ENCODE data around the gene TRIM14.

TRIM14 gene

GRCh38 chr9:98108531-98109031 is 10.4 kb downstream of the TRIM14 start:
- peaks cover 10% of the 10 kb centered on the region for H3K36me3 ChIP-seq (replicated peaks)
- no peak for DNase-seq (ENCODE audit: low spot score in 2 of 2)
- no peaks in the 10 kb centered on the region for H3K27me3 ChIP-seq (ENCODE audit: low read depth)
- no peak overlapping the region for H3K4me3 ChIP-seq
- H3K4me1 ChIP-seq: no peaks in the 10 kb centered on the region
- no peaks in the 10 kb centered on the region for H3K9me3 ChIP-seq
- in situ Hi-C loops (cut with MboI; ENCODE audit: low sequenced_read_pairs): no loop called here

- no peaks in the 10 kb centered on the region for H3K4me1 ChIP-seq
- H3K9me3 ChIP-seq: no peaks in the 10 kb centered on the region
- no peak for DNase-seq (ENCODE audit: low spot score in 2 of 2)
- no peaks in the 10 kb centered on the region for H3K27me3 ChIP-seq (ENCODE audit: low read depth)
- no peak overlapping the region for H3K4me3 ChIP-seq
- peaks cover 10% of the 10 kb centered on the region for H3K36me3 ChIP-seq (replicated peaks)
- in situ Hi-C loops (cut with MboI; ENCODE audit: low sequenced_read_pairs): no loop called here
These were observed 11.1 kb downstream of the TRIM14 start for GRCh38 chr9:98107926-98108325.

DNA sequence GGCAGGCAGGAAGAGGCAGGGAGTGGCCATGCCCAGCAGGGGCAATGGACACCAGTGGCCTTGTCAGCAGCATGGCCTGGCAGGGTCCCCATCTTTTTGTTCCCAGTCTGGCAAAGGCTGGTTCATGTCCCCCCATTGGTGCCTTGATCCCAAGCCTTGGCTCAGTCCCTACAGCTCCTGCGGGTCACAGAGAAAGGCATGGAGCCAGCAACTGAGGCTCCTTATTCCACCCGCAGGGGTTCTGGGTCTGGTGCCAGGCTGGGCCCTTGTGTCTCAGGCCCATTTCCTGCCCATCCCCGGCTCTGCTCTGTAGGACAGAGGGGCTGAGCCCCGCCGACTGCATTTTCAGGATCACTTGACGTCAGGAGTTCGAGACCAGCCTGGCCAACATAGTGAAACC is 14.0 kb downstream of the TRIM14 start:
- Histone ChIP-seq H3K36me3 (replicated peaks) (peaks cover 11% of the 10 kb centered on the region), H3K4me1 (no peaks in the 10 kb centered on the region), H3K4me3 (no peak overlapping the region), H3K27me3 (ENCODE audit: low read depth) (no peaks in the 10 kb centered on the region), H3K9me3 (no peaks in the 10 kb centered on the region)
- no peak for DNase-seq (ENCODE audit: low spot score in 2 of 2)
- in situ Hi-C loops (cut with MboI; ENCODE audit: low sequenced_read_pairs): no loop called here

GRCh38 chr9:98104445-98104881 is 14.6 kb downstream of the TRIM14 start:
- in situ Hi-C loops (cut with MboI; ENCODE audit: low sequenced_read_pairs): no loop called here
- DNase-seq (ENCODE audit: low spot score in 2 of 2): no peak
- Histone ChIP-seq H3K27me3 (ENCODE audit: low read depth) (no peaks in the 10 kb centered on the region), H3K4me3 (no peak overlapping the region), H3K36me3 (replicated peaks) (peaks cover 10% of the 10 kb centered on the region), H3K4me1 (no peaks in the 10 kb centered on the region), H3K9me3 (no peaks in the 10 kb centered on the region)

- no peaks in the 10 kb centered on the region for H3K4me1 ChIP-seq
- no peaks in the 10 kb centered on the region for H3K9me3 ChIP-seq
- no peak overlapping the region for H3K4me3 ChIP-seq
- peaks cover 14% of the 10 kb centered on the region for H3K36me3 ChIP-seq (replicated peaks)
- no peak for DNase-seq (ENCODE audit: low spot score in 2 of 2)
- in situ Hi-C loops (cut with MboI; ENCODE audit: low sequenced_read_pairs): no loop called here
- H3K27me3 ChIP-seq (ENCODE audit: low read depth): no peaks in the 10 kb centered on the region
These were observed 17.2 kb downstream of the TRIM14 start for GRCh38 chr9:98101868-98102273.

DNA sequence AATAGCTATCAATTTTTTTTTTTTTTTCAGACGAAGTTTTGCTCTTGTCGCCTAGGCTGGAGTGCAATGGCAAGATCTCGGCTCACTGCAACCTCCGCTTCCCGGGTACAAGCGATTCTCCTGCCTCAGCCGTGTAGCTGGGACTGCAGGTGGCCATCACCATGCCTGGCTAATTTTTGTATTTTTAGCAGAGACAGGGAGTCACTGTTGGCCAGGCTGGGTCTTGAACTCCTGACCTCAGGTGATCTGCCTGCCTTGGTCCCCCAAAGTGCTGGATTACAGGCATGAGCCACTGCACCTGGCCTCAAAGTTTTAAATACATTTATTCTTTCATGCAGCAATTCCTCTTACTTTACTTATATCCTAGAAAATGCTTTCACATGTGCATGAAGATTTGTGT is 17.6 kb downstream of the TRIM14 start:
- no peaks in the 10 kb centered on the region for H3K4me1 ChIP-seq
- no peak for DNase-seq (ENCODE audit: low spot score in 2 of 2)
- H3K27me3 ChIP-seq (ENCODE audit: low read depth): no peaks in the 10 kb centered on the region
- peaks cover 16% of the 10 kb centered on the region for H3K36me3 ChIP-seq (replicated peaks)
- no peak overlapping the region for H3K4me3 ChIP-seq
- in situ Hi-C loops (cut with MboI; ENCODE audit: low sequenced_read_pairs): no loop called here
- H3K9me3 ChIP-seq: no peaks in the 10 kb centered on the region

DNA sequence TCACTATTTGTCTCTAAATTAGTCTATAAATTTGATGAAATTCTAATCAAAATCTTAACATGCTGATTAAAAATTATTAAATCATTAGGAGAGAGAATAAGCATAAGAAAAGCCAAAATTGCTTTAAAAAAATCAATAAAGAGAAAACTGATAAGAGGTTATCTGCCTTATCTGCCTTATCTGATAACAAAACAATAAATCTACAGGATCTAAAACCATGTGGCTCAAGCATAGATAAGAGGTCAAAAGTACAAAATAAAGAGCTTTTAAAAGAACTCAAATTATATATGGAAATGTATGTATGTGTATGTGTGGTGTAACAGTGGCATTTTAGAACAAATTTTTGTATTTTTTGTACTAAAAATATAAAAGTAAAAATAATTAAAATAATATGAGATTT is 18.6 kb downstream of the TRIM14 start:
- in situ Hi-C loops (cut with MboI; ENCODE audit: low sequenced_read_pairs): no loop called here
- Histone ChIP-seq H3K9me3 (no peaks in the 10 kb centered on the region), H3K27me3 (ENCODE audit: low read depth) (no peaks in the 10 kb centered on the region), H3K4me3 (no peak overlapping the region), H3K36me3 (replicated peaks) (peaks cover 21% of the 10 kb centered on the region), H3K4me1 (no peaks in the 10 kb centered on the region)
- DNase-seq (ENCODE audit: low spot score in 2 of 2): no peak

DNA sequence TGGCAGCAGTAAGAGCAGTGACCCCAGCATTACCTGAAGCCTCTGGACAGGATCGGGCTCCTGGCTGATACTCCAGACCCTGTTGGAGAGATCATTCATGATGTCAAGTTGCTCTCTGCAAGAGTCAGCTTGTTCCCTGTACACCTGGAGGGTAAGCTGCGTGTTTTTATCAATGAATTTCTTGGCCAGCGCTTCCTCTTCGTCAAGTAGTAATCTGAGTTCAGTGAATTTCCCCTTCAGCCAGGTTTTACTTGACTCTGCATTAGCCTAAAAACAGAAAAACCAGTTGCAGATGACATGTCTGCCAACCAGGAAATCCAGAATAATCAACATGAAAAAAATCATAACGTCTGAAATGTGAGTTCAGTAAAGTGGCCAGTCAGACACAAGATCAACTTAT is 19.1 kb downstream of the TRIM14 start:
- Histone ChIP-seq H3K9me3 (no peaks in the 10 kb centered on the region), H3K4me1 (no peaks in the 10 kb centered on the region), H3K36me3 (replicated peaks) (peaks cover 26% of the 10 kb centered on the region), H3K4me3 (no peak overlapping the region), H3K27me3 (ENCODE audit: low read depth) (no peaks in the 10 kb centered on the region)
- DNase-seq (ENCODE audit: low spot score in 2 of 2): no peak
- in situ Hi-C loops (cut with MboI; ENCODE audit: low sequenced_read_pairs): no loop called here

- Histone ChIP-seq H3K4me3 (no peak overlapping the region), H3K27me3 (ENCODE audit: low read depth) (no peaks in the 10 kb centered on the region), H3K36me3 (replicated peaks) (peaks cover 31% of the 10 kb centered on the region), H3K9me3 (no peaks in the 10 kb centered on the region), H3K4me1 (no peaks in the 10 kb centered on the region)
- no peak for DNase-seq (ENCODE audit: low spot score in 2 of 2)
- in situ Hi-C loops (cut with MboI; ENCODE audit: low sequenced_read_pairs): no loop called here
These were observed 19.7 kb downstream of the TRIM14 start for GRCh38 chr9:98099346-98099745.

GRCh38 chr9:98097836-98098235 is 21.2 kb downstream of the TRIM14 start:
- Histone ChIP-seq H3K4me3 (no peak overlapping the region), H3K36me3 (replicated peaks) (peaks cover 31% of the 10 kb centered on the region), H3K4me1 (no peaks in the 10 kb centered on the region), H3K9me3 (no peaks in the 10 kb centered on the region), H3K27me3 (ENCODE audit: low read depth) (no peaks in the 10 kb centered on the region)
- in situ Hi-C loops (cut with MboI; ENCODE audit: low sequenced_read_pairs): no loop called here
- DNase-seq (ENCODE audit: low spot score in 2 of 2): no peak

DNA sequence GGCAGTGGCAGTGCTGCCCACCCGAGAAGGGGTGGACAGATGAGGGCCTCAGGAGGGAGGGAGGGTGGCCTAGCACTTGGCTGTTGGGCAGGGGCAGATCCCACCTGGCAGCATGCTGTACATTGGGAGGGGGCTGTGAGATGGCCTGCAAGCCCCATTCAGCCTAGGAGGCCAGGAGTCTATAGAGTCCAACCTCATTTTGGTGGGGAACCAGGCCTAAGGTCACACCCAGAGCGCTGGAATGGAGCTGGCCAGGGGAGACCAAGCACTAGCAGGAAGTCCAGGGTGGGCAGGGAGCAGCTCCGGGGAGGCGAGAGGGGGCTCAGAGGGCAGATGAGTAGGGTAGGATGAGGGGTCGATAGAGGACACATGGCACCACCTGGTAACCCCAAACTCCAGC is 22.9 kb downstream of the TRIM14 start:
- Histone ChIP-seq H3K4me1 (peaks cover 6% of the 10 kb centered on the region), H3K36me3 (replicated peaks) (peaks cover 31% of the 10 kb centered on the region), H3K27me3 (ENCODE audit: low read depth) (no peaks in the 10 kb centered on the region), H3K9me3 (no peaks in the 10 kb centered on the region), H3K4me3 (no peak overlapping the region)
- DNase-seq (ENCODE audit: low spot score in 2 of 2): no peak
- in situ Hi-C loops (cut with MboI; ENCODE audit: low sequenced_read_pairs): no loop called here

- H3K9me3 ChIP-seq: no peaks in the 10 kb centered on the region
- DNase-seq (ENCODE audit: low spot score in 2 of 2): no peak
- no peak overlapping the region for H3K4me3 ChIP-seq
- no peaks in the 10 kb centered on the region for H3K27me3 ChIP-seq (ENCODE audit: low read depth)
- peaks cover 11% of the 10 kb centered on the region for H3K4me1 ChIP-seq
- in situ Hi-C loops (cut with MboI; ENCODE audit: low sequenced_read_pairs): no loop called here
- peaks cover 31% of the 10 kb centered on the region for H3K36me3 ChIP-seq (replicated peaks)
These were observed 23.6 kb downstream of the TRIM14 start for GRCh38 chr9:98095401-98095800.

DNA sequence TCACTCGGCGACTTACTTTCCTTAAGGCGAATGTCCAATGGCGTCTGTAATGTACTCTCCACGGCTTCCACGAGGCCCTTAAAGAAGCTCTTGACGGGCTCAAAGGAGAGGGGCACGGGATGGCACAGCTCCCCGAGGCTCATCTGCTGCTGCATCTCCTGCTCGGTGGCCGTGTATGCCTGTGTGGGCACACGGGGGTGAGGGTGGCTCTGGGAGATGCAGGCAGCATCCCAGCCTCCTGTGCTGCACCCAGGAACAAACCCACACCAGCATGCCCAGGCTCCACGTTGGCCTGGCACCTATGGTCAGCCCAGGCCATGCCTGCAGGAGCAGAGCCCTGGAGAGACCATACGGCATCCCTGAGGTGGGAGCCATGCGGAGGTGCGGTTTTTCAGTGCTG is 24.2 kb downstream of the TRIM14 start:
- H3K27me3 ChIP-seq (ENCODE audit: low read depth): no peaks in the 10 kb centered on the region
- H3K9me3 ChIP-seq: no peaks in the 10 kb centered on the region
- DNase-seq (ENCODE audit: low spot score in 2 of 2): no peak
- in situ Hi-C loops (cut with MboI; ENCODE audit: low sequenced_read_pairs): no loop called here
- H3K36me3 ChIP-seq (replicated peaks): peaks cover 32% of the 10 kb centered on the region
- H3K4me1 ChIP-seq: peaks cover 11% of the 10 kb centered on the region
- no peak overlapping the region for H3K4me3 ChIP-seq

DNA sequence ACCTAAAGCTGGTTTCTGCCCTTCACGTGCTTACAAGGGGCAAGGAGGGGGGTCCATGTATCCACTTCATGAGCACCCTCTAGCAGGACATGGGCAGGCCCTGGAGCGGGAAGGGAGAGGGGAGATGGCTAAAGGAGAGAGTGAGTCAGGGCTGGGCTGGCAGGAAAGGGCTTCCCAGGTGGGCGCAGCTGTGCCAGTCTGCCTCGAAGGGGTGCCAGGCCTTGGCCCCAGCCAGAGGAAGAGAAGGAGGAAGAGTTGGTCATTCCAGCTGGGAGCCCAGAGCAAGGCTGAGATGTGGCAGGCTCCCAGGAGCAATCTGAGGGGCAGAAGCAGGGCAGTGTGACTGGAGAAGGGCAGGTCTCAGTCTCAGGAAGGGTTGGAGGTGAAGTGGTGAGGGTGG is 24.7 kb downstream of the TRIM14 start:
- in situ Hi-C loops (cut with MboI; ENCODE audit: low sequenced_read_pairs): no loop called here
- no peaks in the 10 kb centered on the region for H3K27me3 ChIP-seq (ENCODE audit: low read depth)
- no peak for DNase-seq (ENCODE audit: low spot score in 2 of 2)
- H3K4me1 ChIP-seq: peaks cover 11% of the 10 kb centered on the region
- H3K4me3 ChIP-seq: no peak overlapping the region
- H3K9me3 ChIP-seq: no peaks in the 10 kb centered on the region
- H3K36me3 ChIP-seq (replicated peaks): peaks cover 33% of the 10 kb centered on the region

DNA sequence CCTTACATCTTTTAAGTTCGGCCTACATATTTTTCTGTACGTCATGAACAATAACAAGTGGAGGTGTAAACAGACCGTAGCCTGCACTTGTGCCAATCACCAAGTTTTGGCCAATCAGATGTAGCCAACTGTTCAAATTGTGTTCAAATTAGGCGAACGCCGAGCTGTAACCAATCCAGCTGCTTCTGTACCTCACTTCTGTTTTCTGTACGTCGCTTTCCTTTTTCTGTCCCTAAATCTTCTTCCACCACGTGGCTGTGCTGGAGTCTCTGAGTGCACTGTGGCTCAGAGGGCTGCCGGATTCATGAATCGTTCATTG is 26.4 kb downstream of the TRIM14 start:
- in situ Hi-C loops (cut with MboI; ENCODE audit: low sequenced_read_pairs): no loop called here
- DNase-seq (ENCODE audit: low spot score in 2 of 2): no peak
- Histone ChIP-seq H3K27me3 (ENCODE audit: low read depth) (no peaks in the 10 kb centered on the region), H3K9me3 (no peaks in the 10 kb centered on the region), H3K4me1 (peaks cover 11% of the 10 kb centered on the region), H3K36me3 (replicated peaks) (peaks cover 24% of the 10 kb centered on the region), H3K4me3 (no peak overlapping the region)

All from HAP-1 (cell line).